ENCODE results near the gene NAPSA. TPM values are rescaled to one million over a fixed set of nuclear protein-coding genes. Genes with fewer than 3 reads are reported as not detected.

The NAPSA gene
- total and polyA plus RNA-seq, 2 of the 8 experiments (the other 6 are each of a cell fraction or from before 2014, with no cell fraction given): 0.71 to 0.73 TPM

- H3K27ac ChIP-seq (ENCODE audit: low read depth, low read length): no peak overlapping the region
- no peak overlapping the region for H2BK120ac ChIP-seq (replicated peaks; ENCODE audit: low read depth, low read length)
- H3K4me1 ChIP-seq (replicated peaks in 1 of 4; ENCODE audit: control insufficient read depth in 3 of 4, insufficient read depth in 4 of 4, low read length in 3 of 4): peaks cover 0 to 9% (median 6%) of the 10 kb centered on the region in 4 experiments; a peak in 6 of 7 replicates
- H4K8ac ChIP-seq (ENCODE audit: extremely low read depth, insufficient read depth, low read length): no peak overlapping the region
- DNase-seq (ENCODE audit: low read depth in 1 of 2, low spot score in 2 of 2): no peak
- H2BK12ac ChIP-seq (ENCODE audit: low read depth, low read length): no peak overlapping the region
- no peak overlapping the region for H3K4me2 ChIP-seq (ENCODE audit: insufficient read depth in 1 of 2, low read depth in 2 of 2, low read length in 2 of 2)
- H2AFZ ChIP-seq (ENCODE audit: low read length): no peak overlapping the region
- H2BK5ac ChIP-seq (ENCODE audit: low read depth, low read length): no peak overlapping the region
- POLR2A ChIA-PET (ENCODE audit: partially characterized antibody): interaction anchor here (0.6 to 1.6 kb wide), 6 partner anchors 7 to 53 kb away, joined by 3 to 6 read pairs (median 4); partner anchors contain the start of gene KCNC3
- no peak overlapping the region for H2BK20ac ChIP-seq (ENCODE audit: low read length)
- no peak overlapping the region for H3K18ac ChIP-seq (ENCODE audit: extremely low read depth, low read length)
- no peak overlapping the region for H3K9ac ChIP-seq (replicated peaks in 1 of 4; ENCODE audit: extremely low read depth in 1 of 4, low read depth in 3 of 4, low read length in 3 of 4)
- WGBS, 2 experiments (ENCODE audit: extremely low coverage in 1 of 2, insufficient coverage in 1 of 2, insufficient read length in 1 of 2, insufficient replicate concordance in 2 of 2, low coverage in 1 of 2, low lambda C conversion rate in 2 of 2, missing lambda C conversion rate in 1 of 2): 79% methylated on average over 2 of the region's 4 CpGs; no CpG with 5 or more reads in 1 of the 2 experiments
- H3K79me1 ChIP-seq (ENCODE audit: low read depth, low read length): peaks cover 6% of the 10 kb centered on the region; the same call in 1 of the 2 replicates
- H3K4ac ChIP-seq (replicated peaks; ENCODE audit: insufficient read length, low read depth, low read length): no peak overlapping the region
- H3K23me2 ChIP-seq (ENCODE audit: low read depth, low read length): peaks cover 12% of the 10 kb centered on the region; the same call in 1 of the 2 replicates
- H4K5ac ChIP-seq (ENCODE audit: insufficient read length, low read depth, low read length): no peak overlapping the region
- H3K14ac ChIP-seq (ENCODE audit: insufficient read length): no peak overlapping the region
- H2AK5ac ChIP-seq (ENCODE audit: low read depth, low read length): no peak overlapping the region
- peaks cover 0 to 2% (median 0%) of the 10 kb centered on the region in 4 experiments; a peak in 1 of 7 replicates for H3K27me3 ChIP-seq (replicated peaks in 1 of 4; ENCODE audit: control insufficient read depth in 3 of 4, extremely low read depth in 1 of 4, insufficient read depth in 3 of 4, low read length in 3 of 4)
- H3K36me3 ChIP-seq (ENCODE audit: control insufficient read depth in 2 of 4, insufficient read depth in 4 of 4, low read length in 3 of 4): peaks cover 3 to 13% (median 5%) of the 10 kb centered on the region in 4 experiments; a peak in 5 of 8 replicates
- no peak for FAIRE-seq
- no peak overlapping the region for H3K56ac ChIP-seq (replicated peaks; ENCODE audit: insufficient read length, low read depth, low read length)
- H3K23ac ChIP-seq (ENCODE audit: insufficient read length): no peak overlapping the region
- CTCF ChIA-PET (ENCODE audit: partially characterized antibody): interaction anchor here (0.6 to 1.1 kb wide), 4 partner anchors 17 to 69 kb away, joined by 3 to 5 read pairs (median 3); no protein-coding TSS in a partner anchor
- no peaks in the 10 kb centered on the region for H3K9me3 ChIP-seq (ENCODE audit: insufficient read depth in 2 of 2, low read depth in 1 of 2, low read length in 1 of 2)
- H3K79me2 ChIP-seq (ENCODE audit: control insufficient read depth in 1 of 2, insufficient read depth in 2 of 2, low read length in 2 of 2): no peaks in the 10 kb centered on the region; a peak in 1 of 4 replicates
- no peak overlapping the region for H2BK15ac ChIP-seq (ENCODE audit: low read length)
- peaks cover 14 to 18% of the 10 kb centered on the region in 2 experiments for H4K20me1 ChIP-seq (replicated peaks in 1 of 2; ENCODE audit: control insufficient read depth in 1 of 2, insufficient read depth in 2 of 2, low read length in 2 of 2)
- no peak overlapping the region for H3K4me3 ChIP-seq (ENCODE audit: extremely low read depth in 1 of 4, insufficient read depth in 2 of 4, low read depth in 3 of 4, low read length in 4 of 4)
- no peak overlapping the region for H4K91ac ChIP-seq (replicated peaks; ENCODE audit: insufficient read length, low read length)
- TF ChIP-seq CTBP2 (IDR thresholded peaks at IDR 0.05; ENCODE audit: borderline replicate concordance, insufficient read depth, insufficient read length, low read length): no peak
- no peak for TF ChIP-seq GTF2F1 (IDR thresholded peaks at IDR 0.05; ENCODE audit: borderline replicate concordance, low read depth, low read length)
Measured at GRCh38 chr19:50321831-50322230, 43.6 kb downstream of the NAPSA start.

Measured in H1 (cell line).